Adrenal gland (tissue), 5 donors: ENCODE measurements around the gene KAT8.

ENCODE experiments used
- POLR2A ChIP-seq, 2 donors: fragments of 450-650 bp; IDR thresholded peaks; one replicate each; pipeline ENCODE4 v1.6.1; 2017; ENCODE audit warnings: antibody characterized with exemption in 2 of 2, mild to moderate bottlenecking in 2 of 2, moderate library complexity in 1 of 2
- TF ChIP-seq, protein P1 (sequence below), 6 experiments: fragments of 450-650 bp in 4 of 6; fragments of 200-600 bp in 2 of 6; sonication (generic) in 1 of 6; IDR thresholded peaks; 1 replicate in 5 of 6; 2 replicates in 1 of 6; pipeline versions ENCODE4 v1.5.1 to v1.8.0; 2016 to 2021; ENCODE audit warnings: antibody characterized with exemption in 6 of 6, mild to moderate bottlenecking in 2 of 6, moderate library complexity in 1 of 6
- donor health status: DM: no; HTN: no; CAD: no.

DNA sequence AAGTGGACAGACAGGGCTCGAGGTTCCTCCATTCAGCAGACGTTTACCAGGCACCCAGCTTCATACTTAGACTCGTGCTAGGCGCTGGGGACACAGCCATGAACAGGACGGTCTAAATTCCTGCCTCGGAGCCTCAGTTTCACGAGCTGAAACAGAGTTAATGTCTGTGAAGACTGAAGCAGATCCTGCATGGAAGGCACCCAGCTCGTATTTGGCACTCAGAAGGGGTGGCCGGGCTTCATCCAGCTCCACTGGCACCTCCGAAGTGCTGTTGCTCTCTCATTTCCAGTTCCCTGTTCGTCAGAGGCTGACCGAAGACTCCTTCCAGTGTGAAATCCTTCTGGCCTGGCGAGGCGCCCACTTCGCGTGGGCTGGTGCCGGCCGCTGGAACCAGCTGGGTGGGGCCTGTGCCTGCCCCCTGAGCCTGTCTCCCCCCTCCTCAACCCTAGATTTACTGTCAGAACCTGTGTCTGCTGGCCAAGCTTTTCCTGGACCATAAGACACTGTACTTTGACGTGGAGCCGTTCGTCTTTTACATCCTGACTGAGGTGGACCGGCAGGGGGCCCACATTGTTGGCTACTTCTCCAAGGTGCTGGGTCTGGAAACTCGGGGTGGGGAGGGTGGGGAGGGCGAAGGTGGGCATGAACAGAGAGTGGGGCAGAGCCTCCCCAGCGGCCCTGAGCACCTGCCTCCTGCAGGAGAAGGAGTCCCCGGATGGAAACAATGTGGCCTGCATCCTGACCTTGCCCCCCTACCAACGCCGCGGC lies 12.3 kb downstream of the KAT8 start:
- TF ChIP-seq, protein P1, sequence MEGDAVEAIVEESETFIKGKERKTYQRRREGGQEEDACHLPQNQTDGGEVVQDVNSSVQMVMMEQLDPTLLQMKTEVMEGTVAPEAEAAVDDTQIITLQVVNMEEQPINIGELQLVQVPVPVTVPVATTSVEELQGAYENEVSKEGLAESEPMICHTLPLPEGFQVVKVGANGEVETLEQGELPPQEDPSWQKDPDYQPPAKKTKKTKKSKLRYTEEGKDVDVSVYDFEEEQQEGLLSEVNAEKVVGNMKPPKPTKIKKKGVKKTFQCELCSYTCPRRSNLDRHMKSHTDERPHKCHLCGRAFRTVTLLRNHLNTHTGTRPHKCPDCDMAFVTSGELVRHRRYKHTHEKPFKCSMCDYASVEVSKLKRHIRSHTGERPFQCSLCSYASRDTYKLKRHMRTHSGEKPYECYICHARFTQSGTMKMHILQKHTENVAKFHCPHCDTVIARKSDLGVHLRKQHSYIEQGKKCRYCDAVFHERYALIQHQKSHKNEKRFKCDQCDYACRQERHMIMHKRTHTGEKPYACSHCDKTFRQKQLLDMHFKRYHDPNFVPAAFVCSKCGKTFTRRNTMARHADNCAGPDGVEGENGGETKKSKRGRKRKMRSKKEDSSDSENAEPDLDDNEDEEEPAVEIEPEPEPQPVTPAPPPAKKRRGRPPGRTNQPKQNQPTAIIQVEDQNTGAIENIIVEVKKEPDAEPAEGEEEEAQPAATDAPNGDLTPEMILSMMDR (IDR thresholded peaks at IDR 0.05), result no peak
- TF ChIP-seq POLR2A (IDR thresholded peaks at IDR 0.05), result no peak
